NCI-H2196 treated with DMSO at 0.1 percent for 48 hours (cell line): ENCODE measurements around the gene SH3BGRL2.

ENCODE experiments used
- DNase-seq: peaks from one replicate; lab custom pipeline; 2025; ENCODE audit not compliant: unreplicated experiment; lab: John Stamatoyannopoulos, UW

Gene SH3BGRL2

GRCh38 chr6:79630883-79631692 is at the start of gene SH3BGRL2:
SH3BGRL2 (plus strand) TSS chr6:79631329; CDS start chr6:79631462, 133 bp downstream.
- DNase-seq, result peak; percentile 63

GRCh38 chr6:79584332-79584731 is 46.8 kb upstream of the SH3BGRL2 start:
- no peak for DNase-seq

- no peak for DNase-seq
Measured at GRCh38 chr6:79586548-79586947, 44.6 kb upstream of the SH3BGRL2 start.

GRCh38 chr6:79589701-79590100 is 41.4 kb upstream of the SH3BGRL2 start:
- no peak for DNase-seq

- DNase-seq, result no peak
Measured at GRCh38 chr6:79597155-79597554, 34.0 kb upstream of the SH3BGRL2 start.

- DNase-seq, result no peak
Measured at GRCh38 chr6:79598012-79598411, 33.1 kb upstream of the SH3BGRL2 start.

GRCh38 chr6:79599725-79600259 is 31.3 kb upstream of the SH3BGRL2 start:
- no peak for DNase-seq

- no peak for DNase-seq
Measured at GRCh38 chr6:79600313-79600712, 30.8 kb upstream of the SH3BGRL2 start.

- DNase-seq, result no peak
Measured at GRCh38 chr6:79600812-79601609, 30.1 kb upstream of the SH3BGRL2 start.

GRCh38 chr6:79602859-79603258 is 28.3 kb upstream of the SH3BGRL2 start:
- no peak for DNase-seq

- no peak for DNase-seq
Measured at GRCh38 chr6:79604583-79605037, 26.5 kb upstream of the SH3BGRL2 start.

- DNase-seq, result no peak
Measured at GRCh38 chr6:79605061-79605460, 26.1 kb upstream of the SH3BGRL2 start.

- DNase-seq, result no peak
Measured at GRCh38 chr6:79605968-79606764, 25.0 kb upstream of the SH3BGRL2 start.

GRCh38 chr6:79607000-79607399 is 24.1 kb upstream of the SH3BGRL2 start:
- no peak for DNase-seq

- no peak for DNase-seq
Measured at GRCh38 chr6:79608334-79609224, 22.6 kb upstream of the SH3BGRL2 start.

GRCh38 chr6:79609225-79609595 is 21.9 kb upstream of the SH3BGRL2 start:
- no peak for DNase-seq

- DNase-seq, result no peak
Measured at GRCh38 chr6:79610306-79611009, 20.7 kb upstream of the SH3BGRL2 start.

GRCh38 chr6:79612457-79612856 is 18.7 kb upstream of the SH3BGRL2 start:
- no peak for DNase-seq

- DNase-seq, result no peak
Measured at GRCh38 chr6:79612918-79613317, 18.2 kb upstream of the SH3BGRL2 start.
